GM12864 (cell line): ENCODE measurements around the gene DIP2A.

Source experiments
- DNase-seq: peaks from one replicate; pipeline ENCODE4 v3.0.0-alpha.2; 2011; ENCODE audit warnings: low read depth
- H3K4me3 ChIP-seq: 2 replicates; pipeline ENCODE4 v1.5.1; 2011; ENCODE audit warnings: mild to moderate bottlenecking, low read depth, low read length, control low read depth
- TF ChIP-seq, protein P1 (sequence below): IDR thresholded peaks from 2 replicates; pipeline ENCODE4 v1.5.1; 2011; ENCODE audit warnings: low read depth, mild to moderate bottlenecking, moderate library complexity, low read length, control low read depth, inconsistent platforms; ENCODE audit errors: missing control alignments

DIP2A gene

DNA sequence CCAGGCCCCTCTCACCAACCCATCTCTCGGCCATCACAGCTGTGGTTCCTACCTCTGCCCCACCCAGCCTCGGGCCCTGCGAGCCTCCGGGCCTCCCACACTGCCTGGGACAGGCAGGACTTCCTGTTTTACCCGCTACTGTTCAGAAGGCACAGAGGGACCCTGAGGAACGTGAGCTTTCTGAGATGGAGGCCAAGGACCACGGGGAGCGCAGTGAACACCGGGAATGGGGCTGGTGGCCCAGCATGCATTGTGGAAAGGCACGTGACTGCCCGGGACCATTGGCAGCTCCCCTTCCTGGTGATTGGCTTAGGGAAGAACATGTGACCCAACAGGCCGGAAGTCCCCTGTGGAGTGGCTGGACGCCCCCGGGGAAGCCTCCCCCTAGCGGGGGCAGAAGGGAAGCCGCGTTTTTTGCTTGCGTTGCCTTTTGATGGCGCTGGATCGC, 139.2 kb downstream of the DIP2A start:
- TF ChIP-seq, protein P1, sequence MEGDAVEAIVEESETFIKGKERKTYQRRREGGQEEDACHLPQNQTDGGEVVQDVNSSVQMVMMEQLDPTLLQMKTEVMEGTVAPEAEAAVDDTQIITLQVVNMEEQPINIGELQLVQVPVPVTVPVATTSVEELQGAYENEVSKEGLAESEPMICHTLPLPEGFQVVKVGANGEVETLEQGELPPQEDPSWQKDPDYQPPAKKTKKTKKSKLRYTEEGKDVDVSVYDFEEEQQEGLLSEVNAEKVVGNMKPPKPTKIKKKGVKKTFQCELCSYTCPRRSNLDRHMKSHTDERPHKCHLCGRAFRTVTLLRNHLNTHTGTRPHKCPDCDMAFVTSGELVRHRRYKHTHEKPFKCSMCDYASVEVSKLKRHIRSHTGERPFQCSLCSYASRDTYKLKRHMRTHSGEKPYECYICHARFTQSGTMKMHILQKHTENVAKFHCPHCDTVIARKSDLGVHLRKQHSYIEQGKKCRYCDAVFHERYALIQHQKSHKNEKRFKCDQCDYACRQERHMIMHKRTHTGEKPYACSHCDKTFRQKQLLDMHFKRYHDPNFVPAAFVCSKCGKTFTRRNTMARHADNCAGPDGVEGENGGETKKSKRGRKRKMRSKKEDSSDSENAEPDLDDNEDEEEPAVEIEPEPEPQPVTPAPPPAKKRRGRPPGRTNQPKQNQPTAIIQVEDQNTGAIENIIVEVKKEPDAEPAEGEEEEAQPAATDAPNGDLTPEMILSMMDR: no peak
- no peak overlapping the region for H3K4me3 ChIP-seq
- no peak for DNase-seq

DNA sequence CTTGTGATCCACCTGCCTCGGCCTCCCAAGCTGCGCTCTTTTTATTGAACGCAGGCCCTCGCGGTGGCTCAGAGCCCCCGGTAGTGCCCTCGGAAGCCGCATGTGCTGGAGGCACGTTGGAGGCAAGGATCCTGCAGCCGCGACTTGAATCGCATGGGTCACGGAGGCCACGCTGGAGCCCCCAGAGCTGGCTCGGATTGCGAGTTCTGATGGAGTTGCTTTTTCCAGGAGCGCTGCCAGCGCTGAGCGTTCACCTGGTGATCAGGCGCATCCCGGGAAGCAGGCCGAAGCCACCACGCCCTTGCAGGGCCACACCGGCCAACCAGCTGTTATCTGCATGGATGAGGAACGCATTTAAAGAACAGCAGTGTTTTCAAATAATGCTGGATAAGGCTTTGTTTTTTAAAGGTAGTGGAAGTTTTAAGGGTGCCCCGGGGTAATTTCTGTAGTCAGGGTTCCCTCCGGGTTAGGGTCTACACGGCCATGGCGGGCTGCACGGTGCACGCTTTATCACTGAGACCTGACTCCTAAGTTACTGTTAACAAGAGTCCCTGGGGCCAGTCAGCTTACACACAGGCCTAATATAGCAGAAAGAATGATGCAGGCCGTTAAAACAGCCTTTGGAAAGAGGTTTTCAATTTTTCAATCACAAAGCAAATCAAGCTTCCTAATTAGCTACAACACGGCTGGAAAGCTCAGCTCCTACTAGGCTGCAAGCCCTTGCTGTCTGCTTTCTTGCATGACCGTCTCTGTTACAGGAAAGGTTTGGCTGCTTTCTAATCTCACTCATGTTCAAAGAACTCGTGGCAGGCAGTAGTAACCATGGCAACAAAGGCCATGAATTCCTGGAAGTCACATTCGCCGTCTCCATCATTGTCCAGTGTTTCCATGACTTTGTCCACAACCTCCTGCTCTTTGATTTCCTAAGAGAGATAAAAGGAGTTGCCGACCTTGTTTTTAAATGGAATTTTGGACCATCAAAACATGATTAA, 140.2 kb downstream of the DIP2A start:
- H3K4me3 ChIP-seq: no peak overlapping the region
- TF ChIP-seq, protein P1: no peak
- DNase-seq: no peak

DNA sequence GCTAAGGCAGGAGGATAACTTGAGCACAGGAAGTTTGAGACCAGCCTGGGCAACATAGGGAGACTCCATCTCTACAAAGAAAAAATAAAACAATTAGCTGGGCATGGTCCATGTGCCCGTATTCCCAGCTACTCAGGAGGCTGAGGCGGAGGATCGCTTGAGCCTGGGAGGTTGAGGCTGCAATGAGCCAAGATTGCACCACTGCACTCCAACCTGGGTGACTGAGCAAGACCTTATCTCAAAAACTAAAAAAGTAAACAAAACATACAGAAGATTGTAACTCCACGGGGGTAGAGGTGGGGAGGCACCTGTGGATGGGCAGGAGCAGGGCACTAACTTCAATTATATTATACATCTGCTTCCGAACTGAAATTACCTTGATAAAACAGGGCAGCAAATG, 141.6 kb downstream of the DIP2A start:
- H3K4me3 ChIP-seq: no peak overlapping the region
- TF ChIP-seq, protein P1: no peak
- no peak for DNase-seq

DNA sequence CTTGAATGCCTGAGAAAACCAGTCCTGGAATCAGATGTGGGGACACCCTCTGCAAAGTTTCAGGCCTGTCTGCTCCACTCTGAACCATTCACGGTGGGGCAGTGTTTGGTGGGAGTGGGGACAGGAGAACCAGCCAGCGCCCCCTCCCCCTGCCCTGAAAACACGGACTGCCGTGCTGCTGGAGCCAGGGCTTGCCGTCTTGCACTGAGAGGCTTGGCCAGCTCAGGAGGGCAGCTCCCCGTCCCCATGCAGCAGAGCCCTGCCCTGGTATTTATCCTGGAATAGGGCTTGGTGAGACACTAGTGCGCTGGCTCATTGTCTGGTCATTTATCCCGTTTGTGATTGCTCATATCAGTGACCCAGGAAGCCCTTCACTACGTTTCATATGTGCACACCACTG, 142.3 kb downstream of the DIP2A start:
- TF ChIP-seq, protein P1: no peak
- DNase-seq: no peak
- no peak overlapping the region for H3K4me3 ChIP-seq

DNA sequence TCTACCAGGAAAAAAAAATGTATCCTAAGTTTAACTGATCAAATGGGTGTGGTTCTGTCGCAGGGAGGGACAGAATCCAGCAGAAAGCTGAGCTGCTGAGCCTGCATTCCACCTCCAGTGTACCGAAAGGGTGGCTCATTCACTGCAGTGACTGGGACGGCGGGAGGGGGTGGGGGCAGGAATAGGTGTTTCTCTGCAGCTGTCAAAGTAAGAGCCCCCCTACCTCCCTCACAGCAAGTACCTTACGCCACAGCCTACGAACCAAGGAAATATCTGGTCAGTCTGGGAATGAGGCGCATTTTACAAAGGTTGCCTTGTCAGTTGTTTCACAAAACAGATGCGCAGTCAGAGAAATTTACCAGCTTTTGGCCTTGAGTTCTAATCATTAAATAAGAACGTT, 144.5 kb downstream of the DIP2A start:
- DNase-seq: no peak
- TF ChIP-seq, protein P1: no peak
- no peak overlapping the region for H3K4me3 ChIP-seq

DNA sequence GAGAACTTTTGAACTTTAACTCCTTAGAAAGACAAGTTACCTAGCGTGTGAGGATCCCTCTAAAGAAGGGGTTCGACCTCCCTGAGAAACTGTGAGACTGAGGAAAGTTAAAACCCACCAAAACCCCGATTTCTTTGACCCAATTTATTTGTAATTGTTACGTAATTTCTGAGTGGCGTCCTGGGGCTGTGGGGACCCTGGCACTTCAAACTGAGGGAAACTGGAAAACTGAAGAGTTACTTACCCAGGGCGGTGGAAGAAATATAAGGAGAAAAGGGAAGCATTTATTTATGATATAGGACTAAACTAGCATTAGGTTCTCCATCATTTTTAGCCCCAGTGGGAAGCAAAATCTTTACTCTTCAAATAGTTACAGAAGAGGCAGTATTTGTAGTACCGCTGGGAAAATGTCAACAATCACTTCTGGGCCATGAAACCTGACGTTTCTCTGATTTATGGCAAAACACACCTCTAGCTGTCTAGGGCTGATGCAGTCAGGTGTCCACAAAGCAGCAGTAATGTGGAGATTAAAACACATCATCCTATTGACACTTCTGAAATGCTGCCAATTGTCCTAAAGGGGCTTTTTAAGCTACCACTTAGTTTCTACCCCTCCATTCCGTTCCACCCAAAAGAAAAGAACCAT, 145.8 kb downstream of the DIP2A start:
- DNase-seq: no peak

More for the DNA sequence above, 145.8 kb downstream of the DIP2A start:
- TF ChIP-seq, protein P1: no peak
- H3K4me3 ChIP-seq: no peak overlapping the region
